Breast epithelium (tissue), 3 donors: ENCODE data around the gene HLA-DQB1.

Experiments
- POLR2A ChIP-seq: fragments of 450-650 bp; IDR thresholded peaks from one replicate; pipeline ENCODE4 v1.6.1; 2016; ENCODE audit warnings: antibody characterized with exemption, mild to moderate bottlenecking, moderate library complexity
- TF ChIP-seq, protein P1 (sequence below), 3 donors: fragments of 450-650 bp; IDR thresholded peaks; one replicate each; pipeline ENCODE4 v1.5.1; 2016 to 2017; ENCODE audit warnings: antibody characterized with exemption in 3 of 3, mild to moderate bottlenecking in 3 of 3, moderate library complexity in 3 of 3

DNA sequence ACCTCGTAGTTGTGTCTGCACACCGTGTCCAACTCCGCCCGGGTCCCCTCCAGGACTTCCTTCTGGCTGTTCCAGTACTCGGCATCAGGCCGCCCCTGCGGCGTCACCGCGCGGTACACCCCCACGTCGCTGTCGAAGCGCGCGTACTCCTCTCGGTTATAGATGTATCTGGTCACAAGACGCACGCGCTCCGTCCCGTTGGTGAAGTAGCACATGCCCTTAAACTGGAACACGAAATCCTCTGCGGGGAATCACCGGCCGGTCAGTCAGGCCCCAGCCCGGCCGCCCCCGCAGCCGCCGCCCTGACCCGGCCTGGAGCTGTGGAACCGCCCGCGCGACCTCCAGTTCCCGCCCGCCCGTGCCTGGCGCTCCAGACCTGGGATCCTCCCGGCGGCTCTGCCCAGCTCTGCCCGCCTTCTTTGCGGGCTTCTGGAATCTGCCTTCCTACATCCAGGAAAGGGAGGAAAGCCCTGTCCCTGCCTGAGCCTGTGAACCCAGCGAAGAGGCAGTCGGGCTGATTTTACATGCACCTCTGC is 1.6 kb downstream of the HLA-DQB1 start:
- TF ChIP-seq POLR2A, result no peak
- TF ChIP-seq, protein P1, sequence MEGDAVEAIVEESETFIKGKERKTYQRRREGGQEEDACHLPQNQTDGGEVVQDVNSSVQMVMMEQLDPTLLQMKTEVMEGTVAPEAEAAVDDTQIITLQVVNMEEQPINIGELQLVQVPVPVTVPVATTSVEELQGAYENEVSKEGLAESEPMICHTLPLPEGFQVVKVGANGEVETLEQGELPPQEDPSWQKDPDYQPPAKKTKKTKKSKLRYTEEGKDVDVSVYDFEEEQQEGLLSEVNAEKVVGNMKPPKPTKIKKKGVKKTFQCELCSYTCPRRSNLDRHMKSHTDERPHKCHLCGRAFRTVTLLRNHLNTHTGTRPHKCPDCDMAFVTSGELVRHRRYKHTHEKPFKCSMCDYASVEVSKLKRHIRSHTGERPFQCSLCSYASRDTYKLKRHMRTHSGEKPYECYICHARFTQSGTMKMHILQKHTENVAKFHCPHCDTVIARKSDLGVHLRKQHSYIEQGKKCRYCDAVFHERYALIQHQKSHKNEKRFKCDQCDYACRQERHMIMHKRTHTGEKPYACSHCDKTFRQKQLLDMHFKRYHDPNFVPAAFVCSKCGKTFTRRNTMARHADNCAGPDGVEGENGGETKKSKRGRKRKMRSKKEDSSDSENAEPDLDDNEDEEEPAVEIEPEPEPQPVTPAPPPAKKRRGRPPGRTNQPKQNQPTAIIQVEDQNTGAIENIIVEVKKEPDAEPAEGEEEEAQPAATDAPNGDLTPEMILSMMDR (IDR thresholded peaks at IDR 0.05), result no peak
